Measurements from ENCODE around the gene RNF7. TPM values are rescaled to one million over a fixed set of nuclear protein-coding genes. Genes with fewer than 3 reads are reported as not detected.

RNF7 gene
- total and polyA plus RNA-seq, 2 of the 4 experiments (the other 2 are of a cell fraction) = 98.7 to 149 TPM

DNA sequence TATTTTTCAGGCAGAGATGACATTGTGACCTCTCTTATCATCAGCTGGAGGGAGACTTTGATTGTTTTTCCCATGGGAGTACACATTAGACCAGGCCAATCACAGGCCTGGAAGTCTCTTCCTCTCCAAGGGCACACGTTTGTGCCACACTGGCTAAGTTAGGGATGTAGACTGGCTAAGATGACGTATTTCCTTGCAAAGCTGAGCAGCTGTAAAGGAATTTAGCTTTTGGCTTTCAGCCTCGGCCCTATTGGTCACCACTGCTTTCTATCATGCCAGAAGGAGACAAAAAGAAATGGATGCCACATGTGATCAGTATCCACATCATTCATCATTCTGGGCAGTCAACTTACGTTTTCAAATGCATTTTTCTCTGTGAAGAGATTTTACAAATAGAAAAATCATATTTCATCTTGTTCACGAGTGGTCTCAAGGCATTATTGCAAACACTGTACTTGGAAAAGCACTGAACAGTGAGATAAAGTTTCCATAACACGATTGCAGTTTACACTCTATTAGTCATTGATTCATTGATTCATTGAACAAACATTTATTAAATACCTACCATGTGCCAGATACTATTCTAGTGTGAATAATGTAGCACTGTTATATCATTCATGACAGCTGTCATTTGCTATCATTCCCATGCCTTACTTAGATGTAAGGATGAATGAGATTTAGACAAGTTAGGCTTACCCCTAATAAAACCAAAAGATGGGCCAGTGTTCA lies 27.0 kb upstream of the RNF7 start:
- H3K36me3 ChIP-seq (ENCODE audit: control insufficient read depth, insufficient read depth, low read length) = no peaks in the 10 kb centered on the region
- peaks cover 14% of the 10 kb centered on the region for H3K9me1 ChIP-seq (ENCODE audit: insufficient read depth, low read length)
- peak; percentile 85 for ATAC-seq (ENCODE audit: low read depth)
- H2AFZ ChIP-seq (replicated peaks; ENCODE audit: low read length, poor library complexity) = peak overlapping the region; percentile 76
- H3K79me1 ChIP-seq (ENCODE audit: low read depth in 1 of 2, low read length in 2 of 2) = peaks cover 0 to 3% of the 10 kb centered on the region in 2 experiments; a peak in 2 of 4 replicates
- peak overlapping the region; percentile 35; the same call in 2 of the 3 replicates for H2BK15ac ChIP-seq (ENCODE audit: low read depth, low read length)
- dilution Hi-C loops (cut with HindIII; ENCODE audit: low sequenced_read_pairs, unreplicated experiment) = no loop called here
- peak overlapping the region; percentile 32; the same call in 1 of the 2 replicates for H3K56ac ChIP-seq (ENCODE audit: extremely low read depth, insufficient read depth, low read length)
- no peaks in the 10 kb centered on the region for H3K9me3 ChIP-seq (ENCODE audit: control insufficient read depth, insufficient read depth, low read length)
- no peak overlapping the region for H3K9ac ChIP-seq (ENCODE audit: low read depth, low read length)
- peak overlapping the region; percentile 85 for H2BK120ac ChIP-seq (ENCODE audit: low read depth, low read length)
- peak overlapping the region; percentile 85 for H3K18ac ChIP-seq (ENCODE audit: low read depth, low read length)
- H3K4me1 ChIP-seq (ENCODE audit: control insufficient read depth, insufficient read depth, low read length) = peaks cover 14% of the 10 kb centered on the region
- peak overlapping the region; percentile 73 for H2BK5ac ChIP-seq (ENCODE audit: low read depth, low read length, poor library complexity, severe bottlenecking)
- H3K4me3 ChIP-seq (ENCODE audit: insufficient read depth, low read depth, low read length) = no peak overlapping the region
- H4K20me1 ChIP-seq (ENCODE audit: insufficient read depth, low read length) = no peaks in the 10 kb centered on the region
- H3K14ac ChIP-seq (replicated peaks; ENCODE audit: low read depth, low read length) = peak overlapping the region; percentile 83
- H2BK20ac ChIP-seq (ENCODE audit: low read depth, low read length) = peak overlapping the region; percentile 67
- ChIA-PET CTCF (no interaction called here), POLR2A (ENCODE audit: unreplicated experiment) (interaction anchor here (1.0 kb wide), 1 partner anchor 12 kb away, joined by 3 read pairs; no protein-coding TSS in a partner anchor)
- in situ Hi-C loops (cut with MboI; ENCODE audit: low sequenced_read_pairs) = no loop called here
- H3K4ac ChIP-seq (ENCODE audit: low read depth, low read length) = peak overlapping the region; percentile 82
- peak overlapping the region; percentile 61 for H4K91ac ChIP-seq (ENCODE audit: insufficient read depth, low read depth, low read length)
- intact Hi-C loops (cut with micrococcal nuclease) = no loop called here
- H3K4me2 ChIP-seq (ENCODE audit: low read depth, low read length) = no peak overlapping the region; the same call in 1 of the 2 replicates
- H2AK9ac ChIP-seq (replicated peaks; ENCODE audit: low read depth, low read length, poor library complexity) = peak overlapping the region; percentile 8
- BruUV-seq (replicated peaks) = no TSS peak
- H4K8ac ChIP-seq (ENCODE audit: low read depth in 2 of 2, low read length in 2 of 2) = peak overlapping the region; percentile 56 to 91
- peak; percentile 94 for DNase-seq
- peak overlapping the region; percentile 42; the same call in 1 of the 2 replicates for H3K27ac ChIP-seq (ENCODE audit: insufficient read depth, low read length)
- no CpG with 5 or more reads among the region's 6 CpGs for WGBS, 2 experiments (ENCODE audit: extremely low coverage in 2 of 2, insufficient read length in 1 of 2)
- peak overlapping the region; percentile 53; the same call in 1 of the 2 replicates for H3K23ac ChIP-seq (ENCODE audit: low read depth, low read length)
- no peaks in the 10 kb centered on the region for H3K27me3 ChIP-seq (ENCODE audit: control insufficient read depth, insufficient read depth, low read length)
- 0 out of 2 replicates have a peak overlapping the region, but pooled peaks have one; percentile 45 for H2AK5ac ChIP-seq (ENCODE audit: low read depth, low read length)
- peak overlapping the region; percentile 97 for H4K5ac ChIP-seq (ENCODE audit: low read depth, low read length)
- 0 out of 2 replicates have a peak, but pooled peaks have one; percentile 2 for TF ChIP-seq FOS (IDR thresholded peaks at IDR 0.05; ENCODE audit: low read depth, low read length)
- TF ChIP-seq BHLHE40 (IDR thresholded peaks at IDR 0.05; ENCODE audit: low read depth, low read length) = no peak; the same call in 1 of the 2 replicates
- no peak for TF ChIP-seq CHD1 (IDR thresholded peaks at IDR 0.05; ENCODE audit: low read depth, low read length)
- TF ChIP-seq, protein P1, sequence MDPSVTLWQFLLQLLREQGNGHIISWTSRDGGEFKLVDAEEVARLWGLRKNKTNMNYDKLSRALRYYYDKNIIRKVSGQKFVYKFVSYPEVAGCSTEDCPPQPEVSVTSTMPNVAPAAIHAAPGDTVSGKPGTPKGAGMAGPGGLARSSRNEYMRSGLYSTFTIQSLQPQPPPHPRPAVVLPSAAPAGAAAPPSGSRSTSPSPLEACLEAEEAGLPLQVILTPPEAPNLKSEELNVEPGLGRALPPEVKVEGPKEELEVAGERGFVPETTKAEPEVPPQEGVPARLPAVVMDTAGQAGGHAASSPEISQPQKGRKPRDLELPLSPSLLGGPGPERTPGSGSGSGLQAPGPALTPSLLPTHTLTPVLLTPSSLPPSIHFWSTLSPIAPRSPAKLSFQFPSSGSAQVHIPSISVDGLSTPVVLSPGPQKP (IDR thresholded peaks at IDR 0.05; ENCODE audit: borderline replicate concordance, low read depth, low read length) = no peak
- TF ChIP-seq RFX5 (IDR thresholded peaks at IDR 0.05; ENCODE audit: low read depth, low read length) = no peak
- TF ChIP-seq RCOR1 (IDR thresholded peaks at IDR 0.05; ENCODE audit: insufficient replicate concordance, low read length) = no peak
- TF ChIP-seq MAZ (IDR thresholded peaks at IDR 0.05; ENCODE audit: borderline replicate concordance, low read depth, low read length) = no peak
- TF ChIP-seq NFE2L2 (IDR thresholded peaks at IDR 0.05; ENCODE audit: low read depth, low read length) = no peak
- TF ChIP-seq, protein P2, sequence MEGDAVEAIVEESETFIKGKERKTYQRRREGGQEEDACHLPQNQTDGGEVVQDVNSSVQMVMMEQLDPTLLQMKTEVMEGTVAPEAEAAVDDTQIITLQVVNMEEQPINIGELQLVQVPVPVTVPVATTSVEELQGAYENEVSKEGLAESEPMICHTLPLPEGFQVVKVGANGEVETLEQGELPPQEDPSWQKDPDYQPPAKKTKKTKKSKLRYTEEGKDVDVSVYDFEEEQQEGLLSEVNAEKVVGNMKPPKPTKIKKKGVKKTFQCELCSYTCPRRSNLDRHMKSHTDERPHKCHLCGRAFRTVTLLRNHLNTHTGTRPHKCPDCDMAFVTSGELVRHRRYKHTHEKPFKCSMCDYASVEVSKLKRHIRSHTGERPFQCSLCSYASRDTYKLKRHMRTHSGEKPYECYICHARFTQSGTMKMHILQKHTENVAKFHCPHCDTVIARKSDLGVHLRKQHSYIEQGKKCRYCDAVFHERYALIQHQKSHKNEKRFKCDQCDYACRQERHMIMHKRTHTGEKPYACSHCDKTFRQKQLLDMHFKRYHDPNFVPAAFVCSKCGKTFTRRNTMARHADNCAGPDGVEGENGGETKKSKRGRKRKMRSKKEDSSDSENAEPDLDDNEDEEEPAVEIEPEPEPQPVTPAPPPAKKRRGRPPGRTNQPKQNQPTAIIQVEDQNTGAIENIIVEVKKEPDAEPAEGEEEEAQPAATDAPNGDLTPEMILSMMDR (conservative IDR thresholded peaks at IDR 0.05; ENCODE audit: low read depth, low read length) = no peak
- TF ChIP-seq MXI1 (IDR thresholded peaks at IDR 0.05; ENCODE audit: borderline replicate concordance, low read depth, low read length) = no peak
- TF ChIP-seq CEBPB (IDR thresholded peaks at IDR 0.05; ENCODE audit: low read depth, low read length) = peak; percentile 5; the same call in 1 of the 2 replicates
- no peak for TF ChIP-seq MAFK (IDR thresholded peaks at IDR 0.05; ENCODE audit: low read depth, low read length)
- TF ChIP-seq, protein P3, sequence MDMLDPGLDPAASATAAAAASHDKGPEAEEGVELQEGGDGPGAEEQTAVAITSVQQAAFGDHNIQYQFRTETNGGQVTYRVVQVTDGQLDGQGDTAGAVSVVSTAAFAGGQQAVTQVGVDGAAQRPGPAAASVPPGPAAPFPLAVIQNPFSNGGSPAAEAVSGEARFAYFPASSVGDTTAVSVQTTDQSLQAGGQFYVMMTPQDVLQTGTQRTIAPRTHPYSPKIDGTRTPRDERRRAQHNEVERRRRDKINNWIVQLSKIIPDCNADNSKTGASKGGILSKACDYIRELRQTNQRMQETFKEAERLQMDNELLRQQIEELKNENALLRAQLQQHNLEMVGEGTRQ (IDR thresholded peaks at IDR 0.05; ENCODE audit: low read depth, low read length) = peak; percentile 75

All from IMR-90 (cell line).